ENCODE data around the gene OVAAL.
A peak's percentile ranks its signal among the peaks of the same experiment; 100 is the strongest.
"Not testable (repeated sequence)": the region's sequence is repeated elsewhere in the genome, so short reads cannot be mapped to it uniquely, and the experiment has no call there.

OVAAL gene

DNA sequence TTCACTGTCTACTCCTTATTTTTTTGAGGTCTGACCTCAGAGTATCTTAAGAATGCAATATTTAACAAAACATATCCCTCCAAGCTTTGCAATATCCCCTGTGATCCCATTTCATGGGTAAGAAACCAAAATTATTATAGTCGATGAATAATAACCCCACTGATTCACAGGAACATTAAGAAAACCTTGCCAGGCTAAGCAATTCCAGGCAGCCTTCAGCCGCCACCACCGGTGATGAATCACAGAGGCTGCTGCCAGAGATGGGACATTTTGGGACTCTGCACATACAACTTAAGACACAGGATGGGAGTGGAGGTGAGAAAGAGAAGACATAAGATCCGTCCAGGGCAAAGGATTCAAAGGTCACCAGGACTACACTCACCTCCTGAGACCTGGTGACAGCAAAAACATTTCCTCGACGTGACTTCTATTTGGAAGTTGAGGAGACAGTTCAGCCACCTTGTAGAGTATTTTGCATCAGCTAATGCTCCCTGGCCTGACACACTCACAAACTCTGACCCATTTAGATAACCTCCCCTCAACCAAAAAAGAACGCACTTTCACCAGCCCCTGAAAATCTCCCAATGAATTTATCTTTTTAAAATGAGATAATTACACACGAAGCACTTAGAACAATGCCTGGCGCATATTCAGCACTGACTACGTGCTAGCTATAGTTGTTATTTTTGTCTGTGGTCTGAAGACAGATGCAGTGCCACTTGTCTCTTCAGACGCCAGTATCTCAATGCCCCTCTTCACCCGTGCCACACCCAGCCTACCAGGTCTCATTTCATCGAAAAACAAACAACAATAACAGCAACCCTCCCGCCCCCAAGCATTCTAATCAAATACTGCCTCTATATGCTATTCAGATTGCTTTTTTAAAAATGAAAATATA is 17.8 kb upstream of the OVAAL start:
- DNase-seq (ENCODE audit: low read depth): no peak

DNA sequence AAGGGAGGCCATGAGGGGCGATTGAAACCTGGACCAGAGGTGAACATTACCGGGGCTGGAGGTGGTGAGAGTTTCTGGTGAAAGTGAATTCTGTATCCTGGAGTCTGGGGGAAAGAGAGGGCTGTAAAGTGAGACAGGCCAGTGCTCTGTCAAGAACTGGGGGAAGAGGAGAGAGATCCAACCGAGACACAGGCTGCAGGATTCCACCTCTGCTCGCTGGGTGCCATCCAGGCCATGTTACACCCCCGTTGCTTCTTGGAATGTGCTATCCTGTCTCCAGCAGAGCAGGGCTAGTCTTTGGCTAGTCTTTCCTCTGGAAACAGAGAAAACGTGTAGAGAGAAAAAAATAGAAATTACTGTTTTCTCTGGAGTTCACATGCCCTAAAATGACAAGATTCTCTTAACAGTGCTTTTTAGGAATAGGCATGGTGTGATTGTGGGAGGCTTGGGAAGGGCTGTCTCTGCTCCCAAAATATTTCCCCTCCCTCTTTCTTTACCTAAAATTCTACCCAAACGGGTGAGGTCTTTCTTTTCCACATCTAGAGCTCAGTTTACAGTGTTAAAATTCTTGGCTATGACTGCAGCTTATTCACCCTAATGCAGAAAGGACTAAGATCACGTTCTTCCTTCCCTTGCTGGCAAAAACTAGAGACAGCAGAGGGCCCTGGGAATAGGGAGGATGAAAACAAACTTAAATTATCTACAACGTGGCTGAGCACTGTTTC is 16.5 kb upstream of the OVAAL start:
- DNase-seq (ENCODE audit: low read depth): no peak

DNA sequence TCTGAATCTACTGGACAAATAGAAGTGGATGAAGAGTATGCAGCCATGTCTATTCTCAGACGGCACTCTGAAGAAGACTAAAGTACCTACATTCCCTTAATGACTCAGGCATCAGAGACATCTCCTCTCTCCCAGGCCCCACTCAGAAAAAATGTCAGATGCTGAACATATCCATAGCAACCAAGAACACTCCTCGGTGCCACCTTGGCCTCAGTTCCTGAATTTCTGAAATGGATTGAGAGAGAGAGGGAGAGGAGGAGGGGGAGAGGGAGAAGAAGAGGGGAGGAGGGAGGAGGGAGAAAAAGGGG is 16.0 kb upstream of the OVAAL start:
- DNase-seq (ENCODE audit: low read depth): peak; percentile 65

DNA sequence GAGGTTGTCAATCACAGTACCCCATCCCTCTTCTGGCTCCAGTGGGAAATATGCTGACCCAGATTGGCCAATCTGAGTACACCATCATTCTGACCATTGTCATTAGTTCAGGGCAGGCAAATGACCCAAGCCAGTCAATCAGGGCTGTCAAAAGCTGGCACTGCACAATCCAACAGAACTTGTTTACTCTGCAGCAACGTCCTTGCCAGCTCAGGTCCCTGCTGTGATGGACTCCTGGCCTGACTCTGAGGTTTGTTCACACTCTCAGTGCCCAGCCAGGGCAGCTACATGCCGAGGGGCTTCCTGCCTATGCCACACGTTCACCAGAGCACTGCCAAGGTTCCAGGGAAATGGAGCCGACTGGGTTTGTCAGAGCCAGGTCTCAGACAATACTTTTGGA is 14.7 kb upstream of the OVAAL start:
- DNase-seq (ENCODE audit: low read depth): no peak

DNA sequence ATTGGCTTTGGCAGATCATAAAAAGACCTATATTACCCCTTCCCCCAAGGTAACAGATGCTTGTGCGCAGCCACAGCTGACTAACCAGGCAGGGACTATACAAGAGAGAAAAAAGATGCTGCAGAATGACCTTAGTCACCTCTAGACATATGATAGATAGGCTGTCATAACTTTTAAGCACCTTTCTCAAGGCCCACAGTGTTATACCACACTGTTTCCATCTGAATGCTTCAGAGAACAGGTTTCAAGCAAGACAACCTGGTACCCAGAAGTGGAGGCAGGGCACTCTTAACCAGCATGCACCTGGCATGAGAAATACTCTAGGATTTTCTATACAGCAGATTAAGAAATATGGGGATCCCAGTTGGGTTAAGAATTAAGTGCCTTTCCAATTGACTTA is 12.8 kb upstream of the OVAAL start:
- DNase-seq (ENCODE audit: low read depth): no peak

DNA sequence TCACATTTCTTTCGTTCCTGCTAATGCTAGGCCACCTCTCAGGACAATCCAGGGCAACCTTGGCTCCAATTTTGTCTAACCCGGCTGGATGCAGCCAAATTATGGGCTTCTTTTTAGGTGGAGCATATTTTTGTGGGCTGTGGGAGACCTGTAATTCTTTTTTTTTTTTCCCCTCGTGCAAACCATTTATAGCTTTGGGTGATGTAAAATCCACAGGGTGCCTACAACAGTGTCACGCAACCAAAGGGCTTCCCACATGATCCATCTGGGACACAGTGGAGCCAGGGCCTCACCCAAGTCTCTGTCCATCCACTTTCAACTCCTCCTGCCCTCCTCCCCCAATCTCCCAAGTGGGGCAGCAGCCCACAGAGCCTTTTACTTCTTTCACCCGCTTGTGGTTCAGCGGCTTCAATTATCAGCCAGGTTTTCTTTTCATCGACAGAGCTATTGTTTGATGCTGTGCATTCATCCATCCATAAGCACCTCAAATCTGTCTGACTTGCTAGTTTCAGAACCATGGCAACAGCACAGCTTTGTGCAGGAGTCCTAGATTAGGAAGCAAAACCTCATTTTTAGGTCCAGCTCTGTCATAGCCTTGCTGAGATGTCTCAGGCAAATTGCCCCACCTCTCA is 10.0 kb upstream of the OVAAL start:
- DNase-seq (ENCODE audit: low read depth): no peak

DNA sequence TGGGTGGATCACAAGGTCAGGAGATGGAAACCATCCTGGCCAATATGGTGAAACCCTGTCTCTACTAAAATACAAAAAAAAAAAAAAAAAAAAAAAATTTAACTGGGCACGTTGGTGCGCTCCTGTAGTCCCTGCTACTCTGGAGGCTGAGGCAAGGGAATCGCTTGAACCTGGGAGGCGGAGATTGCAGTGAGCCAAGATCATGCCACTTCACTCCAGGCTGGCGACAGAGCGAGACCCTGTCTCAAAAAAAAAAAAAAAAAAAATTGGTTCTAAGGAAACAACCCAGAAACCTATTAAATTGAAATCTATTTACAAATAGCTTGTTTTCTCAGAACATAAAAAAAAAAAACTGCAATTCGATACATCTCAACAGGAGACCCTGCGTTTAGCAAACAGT is 9.0 kb upstream of the OVAAL start:
- not testable (repeated sequence) for DNase-seq (ENCODE audit: low read depth)

DNA sequence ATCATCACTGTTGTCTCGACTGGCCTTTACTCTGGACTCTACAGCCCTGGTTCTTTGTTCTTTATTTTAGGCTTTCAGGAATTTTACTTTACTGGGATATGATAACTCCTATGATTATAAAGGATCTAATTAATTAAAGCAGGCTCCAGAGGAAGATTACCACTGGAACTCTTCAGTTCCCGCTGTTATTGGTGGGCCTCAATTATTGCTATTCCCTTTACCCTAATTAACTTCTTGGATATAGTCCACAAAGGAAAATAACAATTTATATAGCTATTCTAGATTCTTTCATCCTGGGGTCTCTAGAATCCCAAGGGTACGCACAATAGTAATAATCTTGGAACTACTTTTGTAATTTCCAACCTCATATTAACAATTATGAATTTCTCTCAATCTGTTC is 8.5 kb upstream of the OVAAL start:
- DNase-seq (ENCODE audit: low read depth): no peak

DNA sequence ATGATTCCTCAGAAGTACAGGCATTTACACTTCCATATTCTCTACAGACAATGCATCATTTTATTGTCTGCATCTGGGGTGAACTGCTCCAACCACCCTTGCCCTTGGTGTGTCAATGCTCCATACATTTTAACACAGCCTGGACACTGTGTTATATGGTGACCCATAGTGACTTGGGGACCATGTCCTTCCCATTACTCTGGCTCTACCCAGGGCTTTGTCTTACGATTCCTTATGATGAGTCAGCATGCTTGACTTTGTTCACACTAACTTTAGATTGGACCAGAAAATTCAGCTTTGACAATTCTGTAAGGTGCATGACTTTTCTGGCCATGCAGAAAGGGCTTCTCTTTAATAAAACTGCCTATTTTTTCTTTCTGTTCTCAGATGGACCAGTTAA is 6.8 kb upstream of the OVAAL start:
- no peak for DNase-seq (ENCODE audit: low read depth)

DNA sequence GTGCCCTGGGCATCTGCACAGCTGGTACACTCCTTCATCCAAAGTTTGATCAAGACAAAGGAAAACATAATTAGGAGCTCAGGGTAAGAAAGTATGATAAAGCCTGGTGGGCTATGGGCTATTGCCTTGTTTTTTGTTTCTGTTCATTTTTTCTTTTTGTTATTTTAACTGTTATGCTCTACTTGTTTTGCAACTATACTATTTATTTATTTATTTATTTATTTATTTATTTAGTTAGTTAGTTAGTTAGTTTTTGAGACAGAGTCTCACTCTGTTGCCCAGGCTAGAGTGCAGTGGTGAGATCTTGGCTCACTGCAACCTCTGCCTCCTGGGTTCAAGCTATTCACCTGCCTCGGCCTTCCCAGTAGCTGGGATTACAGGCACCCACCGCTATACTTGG is 5.7 kb upstream of the OVAAL start:
- not testable (repeated sequence) for DNase-seq (ENCODE audit: low read depth)

DNA sequence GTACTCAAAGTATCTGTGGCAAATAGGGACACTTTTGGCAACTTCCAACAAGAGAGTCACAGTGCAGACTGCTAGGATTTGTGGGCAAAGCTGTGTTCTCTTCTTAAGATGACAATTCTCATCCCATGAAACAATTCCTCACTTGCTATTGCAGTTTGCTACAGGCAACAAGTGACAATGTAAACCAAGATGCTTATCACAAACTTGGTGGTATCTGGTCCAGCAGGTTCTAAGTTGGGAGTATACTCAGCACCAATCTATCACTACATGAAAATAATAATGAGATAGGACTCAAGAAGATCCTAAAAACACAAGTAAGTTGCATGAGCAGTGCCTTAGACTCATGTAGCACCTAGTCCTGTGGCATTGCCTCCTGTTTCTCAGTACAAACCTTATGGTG is 3.4 kb upstream of the OVAAL start:
- DNase-seq (ENCODE audit: low read depth): no peak

DNA sequence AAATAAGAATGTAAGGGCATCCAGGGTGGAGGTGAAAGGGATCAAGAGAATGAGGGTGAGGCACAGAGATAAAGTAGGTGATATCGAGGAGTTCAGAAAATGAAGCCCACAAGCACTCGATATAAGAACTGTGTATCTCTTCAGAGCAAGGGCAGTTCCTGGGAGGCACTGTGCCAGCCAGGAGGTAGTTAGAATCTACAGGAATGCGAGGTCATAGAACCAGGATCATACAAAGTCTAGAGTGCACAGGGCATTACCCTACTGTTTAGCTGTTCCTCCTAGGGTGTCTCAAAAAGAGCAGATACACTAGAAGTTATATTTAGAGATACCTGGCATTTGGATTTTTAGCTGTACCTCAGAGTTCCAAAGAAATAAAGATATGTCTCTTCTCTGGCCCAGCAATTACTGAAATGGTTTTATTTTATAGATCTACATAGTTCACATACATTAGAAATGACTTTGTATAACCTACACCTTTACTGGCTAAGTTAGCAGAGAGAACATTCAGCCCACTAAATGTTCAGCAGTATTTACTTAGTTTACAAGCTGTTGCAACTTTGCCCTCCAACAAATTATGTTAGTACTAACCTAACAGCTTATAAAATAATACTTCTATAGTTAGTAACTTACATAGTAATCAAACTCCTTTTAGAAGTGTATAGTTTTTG is 1.6 kb downstream of the OVAAL start:
- no peak for DNase-seq (ENCODE audit: low read depth)

DNA sequence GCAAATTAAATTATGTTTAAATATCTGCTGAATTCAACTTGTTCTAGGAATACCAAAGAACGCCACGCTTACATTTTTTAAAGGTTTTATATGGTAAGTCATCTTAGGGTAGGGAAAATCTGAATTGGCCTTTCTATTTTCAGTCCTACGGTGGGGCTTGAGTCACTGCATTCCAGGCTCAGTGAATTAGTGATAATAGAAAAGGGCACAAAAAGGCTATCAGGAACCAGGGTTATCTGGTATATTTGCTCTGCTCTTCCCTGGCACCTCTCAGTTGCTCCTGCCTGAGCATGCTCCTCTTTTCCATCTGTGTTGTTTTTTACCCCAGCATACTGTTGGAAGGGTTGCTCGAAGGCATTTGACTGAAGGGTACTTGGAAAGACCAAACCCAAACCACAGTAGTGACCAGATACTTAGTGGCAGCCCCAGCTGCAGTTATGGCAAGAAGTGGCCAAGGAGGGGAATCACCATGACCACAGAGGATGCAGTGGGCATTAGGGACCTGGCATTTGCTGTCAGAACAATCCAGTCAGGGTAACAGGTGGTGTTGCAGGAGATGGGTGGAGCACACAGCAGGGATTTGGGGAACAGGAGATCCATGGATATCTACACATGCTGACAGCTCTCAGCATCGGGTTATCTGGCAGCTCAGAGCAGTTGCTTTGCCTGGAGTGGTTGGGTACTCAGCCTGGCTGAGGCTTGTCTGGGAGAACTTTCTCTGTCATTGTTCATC is 2.3 kb downstream of the OVAAL start:
- DNase-seq (ENCODE audit: low read depth): peak; percentile 38

DNA sequence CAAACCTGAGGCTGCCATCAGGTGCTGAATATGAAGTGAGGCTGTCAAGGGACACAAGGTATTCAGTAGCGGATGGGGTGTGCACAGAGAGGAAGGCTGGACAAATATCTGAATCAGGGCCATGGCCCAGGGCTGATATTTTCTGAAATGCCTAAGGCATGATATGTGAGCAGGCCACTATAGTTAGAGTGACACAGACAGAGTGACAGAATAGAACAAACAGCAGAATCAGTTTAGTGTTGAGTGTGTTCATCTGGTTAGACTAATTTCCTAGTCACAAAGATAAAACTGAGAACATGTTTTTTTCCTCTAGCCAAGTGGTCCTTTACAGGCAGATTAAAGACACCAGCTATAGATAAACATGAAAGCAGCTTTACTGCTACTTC is 3.9 kb downstream of the OVAAL start:
- DNase-seq (ENCODE audit: low read depth): no peak

DNA sequence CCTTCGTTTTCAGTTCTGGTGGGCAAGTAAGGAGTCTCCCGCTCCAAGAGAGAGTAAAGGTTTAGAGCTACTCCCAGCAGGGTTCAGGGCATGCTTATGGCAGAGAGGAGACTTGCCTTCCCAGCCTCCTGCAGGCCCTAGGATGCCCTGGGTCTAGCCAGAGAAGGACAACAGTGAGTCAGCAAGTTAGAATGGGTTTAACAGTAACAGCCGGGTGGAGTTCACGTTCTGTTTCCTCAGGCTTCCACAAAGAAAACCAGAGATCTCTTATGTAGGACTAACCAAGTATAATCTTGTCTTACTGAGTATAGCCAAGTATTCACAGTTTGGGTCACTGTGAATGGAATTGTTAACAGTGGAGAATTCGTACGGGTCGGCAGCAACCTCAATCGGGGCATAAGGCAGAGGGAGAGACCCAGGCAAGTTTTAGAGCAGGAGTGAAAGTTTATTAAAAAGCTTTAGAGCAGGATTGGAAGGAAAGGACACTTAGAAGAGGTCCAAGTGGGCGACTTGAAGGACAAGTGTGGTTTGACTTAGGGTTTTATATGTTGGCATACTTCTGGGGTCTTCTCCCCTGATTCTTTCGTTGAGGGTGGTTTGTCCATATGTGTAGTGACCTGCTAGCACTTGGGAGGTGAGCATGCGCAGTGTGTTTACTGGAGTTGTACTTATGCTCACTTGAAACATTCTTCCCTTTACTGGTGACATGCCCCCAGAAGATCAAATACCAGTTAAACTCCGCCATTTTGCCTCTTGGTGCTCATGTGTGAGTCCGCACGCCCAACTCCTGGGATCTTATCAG is 4.5 kb downstream of the OVAAL start:
- DNase-seq (ENCODE audit: low read depth): peak; percentile 46

DNA sequence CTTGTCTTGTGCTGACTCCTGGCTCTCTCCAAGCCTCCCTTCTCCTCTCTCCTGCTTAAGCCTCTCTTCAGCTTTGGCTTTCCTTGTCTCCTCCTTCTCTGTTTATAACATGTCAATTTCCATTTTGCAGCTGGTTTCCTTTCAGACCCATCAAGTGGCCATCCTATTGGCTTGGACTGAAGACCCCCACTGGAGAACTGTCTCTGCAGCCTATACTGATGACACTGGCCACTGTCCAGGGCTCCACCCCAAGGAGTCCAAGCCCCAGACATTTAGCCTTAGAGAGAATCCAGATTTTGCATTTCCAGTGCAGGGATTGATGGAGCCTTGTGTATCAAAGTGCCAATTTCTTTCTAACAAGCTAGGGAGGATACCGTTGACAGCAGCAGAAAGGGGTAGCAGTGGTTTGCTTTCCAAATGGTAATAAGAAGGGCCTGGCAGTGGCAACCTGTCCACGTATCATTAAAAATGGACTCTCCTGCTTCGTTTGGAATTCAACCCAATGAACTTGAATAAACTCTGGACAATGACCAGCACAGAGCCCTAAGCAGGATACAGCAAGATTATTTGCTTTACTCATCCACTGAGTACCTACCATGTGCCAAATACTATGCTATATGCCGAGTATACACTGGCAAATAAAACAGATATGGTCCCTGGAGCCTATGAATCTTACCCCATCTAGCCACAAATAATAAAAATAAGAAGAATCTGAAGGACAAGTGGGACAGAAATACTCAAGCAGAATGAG is 6.5 kb downstream of the OVAAL start:
- DNase-seq (ENCODE audit: low read depth): no peak

DNA sequence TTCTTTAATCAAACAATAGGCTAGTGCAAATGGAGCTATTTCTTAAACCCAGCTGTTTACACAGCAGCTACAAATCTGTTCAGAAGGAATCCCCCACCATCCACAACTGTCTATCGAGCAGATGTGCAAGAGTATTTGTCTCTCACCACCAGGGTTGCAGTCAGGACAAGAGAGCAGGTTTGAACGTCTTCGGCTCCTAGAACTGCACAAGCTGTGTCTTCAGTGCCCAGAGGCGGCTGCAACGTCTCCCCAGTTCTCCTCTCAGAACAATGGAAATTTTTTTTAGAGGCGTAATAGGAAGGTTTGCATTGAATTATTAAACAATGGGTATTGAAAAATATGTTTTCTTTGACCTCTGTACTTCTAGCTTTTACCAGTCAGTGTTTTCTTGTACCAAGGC is 7.3 kb downstream of the OVAAL start:
- no peak for DNase-seq (ENCODE audit: low read depth)

DNA sequence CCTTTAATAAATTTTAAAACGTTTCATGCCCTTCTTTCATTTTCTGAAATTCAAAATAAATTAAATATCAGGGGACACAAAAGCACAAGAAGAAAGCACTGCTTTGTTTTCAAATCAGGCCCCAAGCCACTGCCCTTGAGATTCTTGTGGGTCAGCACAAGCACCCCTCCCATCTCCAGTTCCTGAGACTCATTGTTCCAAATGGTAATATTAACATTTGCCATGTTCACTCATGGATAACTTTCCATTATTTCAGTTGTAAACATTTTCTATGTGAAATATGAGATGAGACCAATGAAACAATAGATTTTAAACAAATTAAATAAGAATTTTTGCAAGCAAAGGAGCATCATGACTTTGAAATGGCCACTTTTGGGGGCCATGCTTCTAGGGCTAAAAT is 7.7 kb downstream of the OVAAL start:
- DNase-seq (ENCODE audit: low read depth): no peak

DNA sequence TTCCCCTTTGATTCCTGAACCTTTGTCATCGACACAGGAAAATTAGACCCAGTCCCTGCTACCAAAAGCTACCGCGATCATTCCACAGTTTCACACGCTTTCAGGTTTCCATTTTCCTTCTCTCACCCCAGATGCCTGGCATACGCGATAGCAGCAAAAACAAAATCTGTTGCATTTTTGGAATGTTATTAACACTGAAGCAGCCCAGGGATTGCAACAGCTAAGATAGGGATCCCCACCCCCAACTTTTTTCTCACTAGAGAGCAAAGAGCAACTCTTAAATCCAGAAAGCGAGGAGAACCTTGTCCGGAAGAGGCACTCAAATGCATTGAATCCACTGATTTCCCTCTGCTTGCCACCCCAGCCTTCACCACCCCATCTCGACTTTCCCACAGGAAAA is 8.9 kb downstream of the OVAAL start:
- DNase-seq (ENCODE audit: low read depth): peak; percentile 50

DNA sequence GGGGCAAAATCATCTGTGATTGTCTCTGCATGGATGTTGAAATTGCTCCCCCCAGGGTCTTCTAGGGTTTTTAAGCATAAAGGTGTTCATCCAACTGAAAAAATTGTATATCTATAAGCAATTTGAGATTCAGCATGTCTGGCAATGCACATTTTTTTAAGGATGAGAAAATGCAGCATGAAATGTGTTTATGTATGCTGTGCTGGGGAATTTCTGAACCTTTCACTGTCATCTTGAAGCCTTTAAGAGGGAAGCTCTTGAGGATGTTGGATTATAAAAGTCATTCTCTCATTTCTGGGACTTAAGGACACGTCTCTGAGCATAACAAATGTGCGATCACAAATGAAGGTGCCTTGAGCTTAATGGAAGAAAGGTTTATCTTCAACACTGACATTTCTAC is 9.4 kb downstream of the OVAAL start:
- DNase-seq (ENCODE audit: low read depth): no peak

Data from amniotic epithelial cell (primary cell).